DMS79 treated with DMSO at 0.1 percent for 48 hours (cell line): ENCODE measurements around the gene CYBA.
"Not testable (repeated sequence)": the region's sequence is repeated elsewhere in the genome, so short reads cannot be mapped to it uniquely, and the experiment has no call there.

Experiments
- DNase-seq: peaks from one replicate; lab custom pipeline; 2025; lab: John Stamatoyannopoulos, UW

Gene CYBA

GRCh38 chr16:88610909-88611812 is 39.7 kb downstream of the CYBA start:
- DNase-seq = no peak

GRCh38 chr16:88610080-88610479 is 40.8 kb downstream of the CYBA start:
- DNase-seq = no peak

GRCh38 chr16:88609426-88609825 is 41.4 kb downstream of the CYBA start:
- DNase-seq = not testable (repeated sequence)

- no peak for DNase-seq
Observed at GRCh38 chr16:88608076-88608475, 42.8 kb downstream of the CYBA start.

GRCh38 chr16:88606148-88606757 is 44.6 kb downstream of the CYBA start:
- no peak for DNase-seq

- no peak for DNase-seq
Observed at GRCh38 chr16:88605186-88606147, 45.4 kb downstream of the CYBA start.

- DNase-seq = peak; percentile 78
Observed at GRCh38 chr16:88602091-88602490, 48.8 kb downstream of the CYBA start.

- peak; percentile 53 for DNase-seq
Observed at GRCh38 chr16:88601313-88602036, 49.4 kb downstream of the CYBA start.

- DNase-seq = no peak
Observed at GRCh38 chr16:88600539-88600896, 50.3 kb downstream of the CYBA start.

- DNase-seq = peak; percentile 71
Observed at GRCh38 chr16:88599825-88600538, 50.9 kb downstream of the CYBA start.

GRCh38 chr16:88599092-88599733 is 51.6 kb downstream of the CYBA start:
- DNase-seq = no peak

GRCh38 chr16:88597856-88598491 is 52.9 kb downstream of the CYBA start:
- peak; percentile 39 for DNase-seq

- peak; percentile 2 for DNase-seq
Observed at GRCh38 chr16:88596483-88596882, 54.4 kb downstream of the CYBA start.

GRCh38 chr16:88595921-88596320 is 54.9 kb downstream of the CYBA start:
- no peak for DNase-seq

- no peak for DNase-seq
Observed at GRCh38 chr16:88595101-88595500, 55.8 kb downstream of the CYBA start.

- DNase-seq = no peak
Observed at GRCh38 chr16:88593910-88594309, 56.9 kb downstream of the CYBA start.

- no peak for DNase-seq
Observed at GRCh38 chr16:88593489-88593888, 57.4 kb downstream of the CYBA start.
